NT2/D1 (cell line): Measurements from ENCODE around the gene HIP1R.

ENCODE experiments used
- SUZ12 ChIP-seq: IDR thresholded peaks from 2 replicates; pipeline ENCODE4 v1.6.1; 2011; ENCODE audit not compliant: insufficient read length, insufficient read depth; ENCODE audit errors: extremely low read depth
- YY1 ChIP-seq: IDR thresholded peaks from 2 replicates; pipeline ENCODE4 v1.6.1; 2011; ENCODE audit not compliant: insufficient read length, insufficient read depth
- ZNF274 ChIP-seq: IDR thresholded peaks from 2 replicates; pipeline ENCODE4 v1.6.1; 2011; ENCODE audit warnings: mild to moderate bottlenecking, low read depth, low read length

DNA sequence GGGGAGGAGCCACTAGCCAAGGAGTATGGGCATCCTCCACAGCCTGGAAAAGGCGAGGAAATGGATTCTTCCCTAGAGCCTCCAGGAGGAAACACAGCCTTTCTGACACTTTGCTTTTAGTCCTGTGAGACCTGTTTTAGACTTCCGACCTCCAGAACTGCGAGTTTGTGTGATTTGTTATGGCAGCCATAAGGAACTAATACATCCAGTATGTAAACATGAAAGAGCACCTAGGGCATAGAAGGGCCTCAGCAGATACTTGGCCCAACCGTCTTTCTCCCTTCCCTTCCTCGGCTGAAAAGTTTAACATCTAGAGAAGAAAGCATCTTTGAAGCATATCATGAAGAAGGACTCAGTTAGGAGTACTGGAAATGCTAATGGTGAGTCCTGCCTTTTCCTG is 3.6 kb downstream of the HIP1R start:
- TF ChIP-seq YY1: no peak
- no peak for TF ChIP-seq SUZ12
- TF ChIP-seq ZNF274: no peak
